Tongue (tissue), 2 donors: ENCODE results near the gene DGKH. TPM values are rescaled to one million over a fixed set of nuclear protein-coding genes. Genes with fewer than 3 reads are reported as not detected.
"Not testable (repeated sequence)": the region's sequence is repeated elsewhere in the genome, so short reads cannot be mapped to it uniquely, and the experiment has no call there.

Source experiments
- DNase-seq: peaks from one replicate; pipeline ENCODE4 v3.0.0-alpha.2; 2015
- total RNA-seq: library from RNA; depleted of rRNA; stranded (reverse); fragments of >200 nt; gene quantifications from one replicate; pipeline ENCODE4 v1.2.3, GENCODE V29; 2014

Gene DGKH
- total RNA-seq, 1 donor from 2014 or later = 18.4 TPM

DNA sequence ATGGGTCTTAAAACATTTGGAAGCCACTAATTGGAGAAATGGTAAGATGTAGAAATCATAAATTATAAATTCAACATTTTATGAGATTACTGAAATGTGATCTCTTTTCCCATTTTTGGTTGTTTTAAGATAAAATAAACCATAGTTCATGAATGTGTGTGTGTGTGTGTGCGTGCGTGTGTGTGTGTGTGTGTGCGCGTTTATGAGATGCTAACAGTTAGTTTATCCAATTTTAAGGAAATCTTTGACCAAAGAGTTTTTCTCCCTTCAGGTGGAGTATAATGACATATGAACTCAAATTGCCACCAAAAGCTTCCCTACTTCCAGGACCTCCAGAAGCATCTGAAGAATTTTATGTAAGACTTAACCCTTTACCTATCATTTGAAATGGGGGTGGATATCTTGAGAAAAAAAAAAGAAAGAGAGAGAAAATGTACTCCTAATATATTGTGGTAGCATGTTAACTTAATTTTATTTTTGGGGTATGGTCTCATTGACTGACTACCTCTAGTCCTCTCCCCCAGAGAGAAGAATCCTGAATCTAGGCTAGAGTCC, 125.4 kb downstream of the DGKH start:
- DNase-seq = no peak

DNA sequence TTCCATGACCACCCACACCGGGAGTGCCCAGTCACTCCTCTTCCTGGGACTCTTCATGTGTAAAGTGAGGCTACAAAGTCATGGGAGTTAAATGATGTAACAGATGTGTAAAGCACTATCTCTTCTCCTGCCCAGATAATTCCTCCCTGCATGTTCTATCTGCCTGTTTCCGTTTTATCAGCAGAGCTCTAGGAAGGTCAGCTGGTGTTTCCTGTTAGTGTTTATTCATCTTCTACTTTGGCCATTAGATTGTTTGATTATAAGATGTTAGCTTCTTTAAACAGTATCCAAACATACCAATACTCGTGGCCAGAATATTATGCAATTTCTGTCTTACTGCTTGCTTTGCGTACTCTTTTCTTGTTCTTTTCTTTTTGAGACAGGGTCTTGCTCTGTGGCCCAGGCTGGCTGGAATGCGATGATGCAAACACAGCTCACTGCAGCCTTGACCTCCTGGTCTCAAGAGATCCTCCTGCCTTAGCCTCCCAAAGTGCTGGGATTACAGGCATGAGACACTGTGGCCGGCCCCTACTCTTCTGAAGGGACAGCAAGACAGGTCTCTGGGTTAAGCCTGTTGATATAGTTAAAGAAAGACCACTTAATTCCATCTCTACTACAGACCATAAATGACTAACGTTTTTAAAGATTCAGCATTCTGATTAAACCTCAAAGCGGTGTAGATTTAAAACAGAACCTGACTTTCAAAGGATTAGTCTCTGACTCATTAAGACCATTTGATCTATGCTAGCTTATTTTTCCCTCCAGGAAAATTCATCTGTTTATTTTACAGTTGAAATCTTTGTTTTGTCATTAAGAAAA, 126.1 kb downstream of the DGKH start:
- no peak for DNase-seq

DNA sequence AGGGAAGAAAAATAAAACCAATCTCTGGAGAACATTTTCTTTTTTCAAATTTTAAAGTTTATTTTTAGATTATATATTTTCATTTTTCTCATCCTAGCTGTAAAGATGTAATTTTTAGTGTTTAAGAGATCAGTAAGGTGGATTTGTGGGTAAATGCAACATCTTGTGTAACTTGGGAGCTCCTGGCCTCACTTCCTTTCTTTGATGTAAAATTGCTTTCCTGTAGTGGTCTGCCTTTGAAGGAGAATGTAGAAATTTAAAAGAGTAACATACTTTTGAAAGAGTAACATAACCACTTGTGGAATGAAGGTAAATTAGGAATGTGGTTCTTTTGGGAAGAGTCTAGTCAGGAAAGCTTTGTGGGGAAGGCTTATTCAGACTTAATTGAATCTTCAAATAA, 127.8 kb downstream of the DGKH start:
- no peak for DNase-seq

DNA sequence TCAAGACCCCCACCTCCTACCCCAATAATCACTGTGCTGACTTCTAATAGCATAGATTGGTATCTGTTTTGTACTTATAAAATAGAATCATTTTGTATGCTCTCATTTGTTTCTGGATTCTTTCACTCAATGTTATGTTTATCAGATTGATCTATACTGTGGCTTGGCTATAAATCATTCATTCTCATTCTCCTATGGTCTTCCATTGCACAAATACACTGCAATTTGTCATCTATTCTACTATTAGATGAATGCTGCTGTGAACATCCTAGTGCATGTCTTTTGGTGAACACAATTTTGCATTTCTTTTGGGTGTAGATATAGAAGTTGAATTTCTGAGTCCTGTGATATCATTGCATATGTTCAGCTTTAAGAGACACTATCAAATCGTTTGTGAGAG, 128.7 kb downstream of the DGKH start:
- no peak for DNase-seq

DNA sequence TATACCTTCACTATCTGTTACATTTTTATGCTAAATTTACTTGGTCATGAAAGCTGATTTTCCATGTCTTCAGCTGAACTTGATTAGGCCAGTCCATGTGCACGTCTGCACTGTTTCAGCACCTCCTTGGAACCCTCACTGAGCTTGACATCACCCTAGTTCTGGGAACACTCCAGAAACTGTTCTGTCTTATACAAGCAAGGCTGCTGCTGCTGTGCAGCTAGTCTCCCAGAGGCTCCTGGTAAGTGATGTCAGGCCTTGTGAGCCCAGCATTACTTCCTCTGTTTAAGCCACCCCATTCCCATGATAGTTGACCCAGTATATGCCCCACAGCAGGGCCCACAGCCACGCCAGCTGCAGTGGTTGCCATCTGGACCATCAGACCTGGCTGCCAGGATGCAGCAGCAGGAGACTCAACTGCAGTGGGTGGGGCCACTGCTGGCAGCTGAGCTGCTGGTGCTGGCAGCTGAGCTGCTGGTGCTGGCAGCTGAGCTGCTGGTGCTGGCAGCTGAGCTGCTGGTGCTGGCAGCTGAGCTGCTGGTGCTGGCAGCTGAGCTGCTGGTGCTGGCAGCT, 133.0 kb downstream of the DGKH start:
- peak; percentile 38 for DNase-seq

DNA sequence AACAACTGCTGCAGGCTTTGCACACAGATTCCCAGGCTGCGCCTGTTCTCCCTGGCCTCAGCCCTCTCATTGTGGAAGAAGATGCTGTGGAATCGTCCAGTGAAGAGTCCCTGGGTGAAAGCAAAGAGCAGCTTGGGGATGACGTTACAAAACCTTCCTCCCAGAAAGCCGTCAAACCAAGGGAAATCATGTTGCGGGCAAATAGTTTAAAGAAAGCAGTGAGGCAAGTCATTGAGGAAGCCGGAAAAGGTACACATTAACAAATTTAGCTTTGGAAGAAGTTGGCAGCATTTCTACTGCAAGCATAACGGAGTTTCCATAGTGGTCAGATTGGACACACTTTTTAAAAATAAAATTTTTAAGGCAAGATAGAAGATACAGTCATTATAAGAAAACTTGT, 140.6 kb downstream of the DGKH start:
- no peak for DNase-seq

DNA sequence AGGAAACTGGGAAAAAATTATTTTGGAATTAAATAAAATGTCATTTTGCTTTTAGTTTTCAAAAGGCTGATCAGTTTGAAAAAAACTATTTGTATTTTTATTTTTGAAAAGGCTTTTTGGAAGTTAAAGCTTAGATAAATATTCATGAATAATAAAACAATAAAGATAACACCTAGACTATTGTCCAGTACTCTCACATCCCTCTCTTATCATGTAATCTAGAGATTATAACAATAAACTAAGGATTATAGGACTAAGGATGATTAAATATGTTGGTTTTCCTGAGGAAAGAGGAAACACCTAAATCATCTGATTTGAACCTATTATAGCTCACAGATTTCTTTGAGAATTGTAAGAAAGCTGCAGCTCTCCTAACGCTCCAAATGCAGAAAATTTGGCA, 142.1 kb downstream of the DGKH start:
- DNase-seq = no peak

DNA sequence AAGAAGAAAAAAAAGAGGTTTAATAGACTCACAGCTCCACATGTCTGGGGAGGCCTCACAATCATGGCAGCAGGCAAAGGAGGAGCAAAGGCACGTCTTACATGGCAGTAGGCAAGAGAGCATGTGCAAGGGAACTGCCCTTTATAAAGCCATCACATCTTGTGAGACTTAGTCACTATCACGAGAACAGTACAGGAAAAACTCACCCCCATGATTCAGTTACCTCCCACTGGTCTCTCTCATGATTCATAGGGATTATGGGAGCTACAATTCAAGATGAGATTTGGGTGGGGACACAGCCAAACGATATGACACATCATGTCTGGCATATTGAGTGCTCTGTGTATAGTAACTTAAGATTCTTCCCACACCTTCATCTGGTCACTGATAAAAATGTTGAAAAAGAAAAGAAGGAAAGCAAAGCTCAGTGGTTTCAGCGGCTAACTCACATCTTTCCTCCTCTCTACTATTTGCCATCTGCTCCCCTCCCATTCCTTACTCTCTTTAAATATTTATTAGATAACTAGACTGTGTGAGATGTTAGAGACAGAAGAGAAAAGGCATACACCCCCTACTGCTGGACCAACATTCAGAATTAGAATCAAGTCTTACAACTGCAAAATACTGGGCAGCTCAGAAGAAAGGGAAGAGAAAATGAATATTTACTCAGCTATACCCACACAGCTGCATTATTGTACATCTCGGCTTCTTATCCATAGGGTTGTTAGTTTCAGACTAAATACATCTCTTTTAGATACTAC, 163.4 kb downstream of the DGKH start:
- DNase-seq = no peak

DNA sequence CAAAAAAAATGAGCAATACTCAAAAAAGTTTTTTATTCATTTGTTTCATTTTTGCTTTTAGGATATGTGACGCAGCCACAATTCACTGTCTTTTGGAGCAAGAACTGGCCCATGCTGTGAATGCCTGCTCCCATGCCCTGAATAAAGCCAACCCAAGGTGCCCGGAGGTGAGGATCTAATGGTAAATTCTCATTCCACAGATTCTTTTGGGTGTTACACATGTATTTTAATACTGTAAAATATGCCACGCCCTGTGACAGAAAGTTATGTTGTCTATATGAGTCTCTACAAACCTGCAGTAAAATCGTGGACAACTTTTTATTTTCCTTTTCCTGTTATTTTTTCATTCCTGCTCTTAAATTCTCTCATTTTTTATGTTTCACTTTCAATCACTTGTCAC, 166.0 kb downstream of the DGKH start:
- DNase-seq = no peak

DNA sequence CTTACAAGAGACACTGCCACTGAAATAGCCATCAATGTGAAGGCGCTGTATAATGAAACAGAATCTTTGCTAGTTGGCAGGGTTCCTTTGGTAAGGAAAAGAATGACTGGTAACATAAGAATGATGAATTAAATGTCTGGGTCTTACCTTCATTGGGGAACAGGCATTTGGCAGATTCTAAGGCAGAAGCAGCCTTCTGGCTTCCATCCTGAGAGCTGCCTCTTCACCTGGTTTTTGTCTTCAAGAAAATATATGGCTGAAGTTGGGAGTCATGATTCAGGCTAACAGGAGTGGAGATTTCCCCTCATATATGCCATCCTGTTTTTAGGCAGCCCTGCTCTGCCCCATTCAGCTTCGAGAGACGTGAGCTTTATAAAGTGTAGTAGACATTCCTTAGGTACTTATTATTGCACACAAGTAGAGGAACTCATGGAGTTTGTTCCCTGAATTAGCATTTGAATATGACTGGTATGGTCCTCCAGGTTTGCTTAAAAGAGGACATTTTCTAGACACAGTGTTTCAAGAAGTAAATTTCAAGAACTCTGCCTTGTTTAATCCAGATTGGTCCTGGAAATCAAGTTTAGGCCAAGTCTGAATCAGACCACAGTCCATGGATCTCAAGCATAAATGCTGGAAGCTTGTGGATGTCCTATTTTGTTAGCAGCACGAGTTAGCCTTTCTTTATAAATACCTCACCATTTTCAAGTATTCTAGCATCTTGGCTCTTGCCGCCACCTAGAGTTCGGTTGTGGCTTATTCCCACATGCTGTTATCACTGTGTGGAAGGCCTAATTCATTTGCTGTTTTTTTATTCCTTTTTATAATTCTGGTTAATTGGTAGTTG, 167.4 kb downstream of the DGKH start:
- DNase-seq = peak; percentile 56

DNA sequence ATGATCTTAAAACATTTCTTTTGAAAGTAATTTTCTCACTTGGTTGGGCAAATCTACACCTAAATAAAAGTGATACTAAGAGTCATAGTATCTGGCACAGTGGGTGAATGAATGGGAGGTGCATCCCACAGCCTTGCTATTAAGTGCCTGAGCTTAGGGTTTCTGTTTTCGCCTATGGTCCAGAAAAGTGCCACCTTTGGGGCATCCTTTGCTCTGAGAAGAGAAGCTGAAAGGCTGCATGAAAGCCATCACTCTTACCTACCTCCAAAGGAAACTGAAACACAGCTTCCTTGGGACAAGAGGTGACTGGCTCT, 167.9 kb downstream of the DGKH start:
- DNase-seq = no peak

DNA sequence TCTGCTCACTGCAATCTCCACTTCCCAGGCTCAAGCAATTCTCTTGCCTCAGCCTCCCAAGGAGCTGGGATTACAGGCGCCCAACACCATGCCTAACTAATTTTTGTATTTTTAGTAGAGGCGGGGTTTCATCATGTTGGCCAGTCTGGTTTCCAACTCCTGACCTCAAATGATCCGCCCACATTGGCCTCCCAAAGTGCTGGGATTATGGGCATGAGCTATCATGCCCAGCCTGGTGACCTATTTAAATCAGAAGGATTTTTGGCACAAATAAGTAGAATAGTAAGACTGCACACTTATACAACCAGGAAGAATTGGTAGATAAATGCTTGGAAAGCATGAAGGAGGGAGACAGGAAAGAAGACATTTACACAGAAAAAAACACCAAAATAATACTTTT, 170.1 kb downstream of the DGKH start:
- no peak for DNase-seq

DNA sequence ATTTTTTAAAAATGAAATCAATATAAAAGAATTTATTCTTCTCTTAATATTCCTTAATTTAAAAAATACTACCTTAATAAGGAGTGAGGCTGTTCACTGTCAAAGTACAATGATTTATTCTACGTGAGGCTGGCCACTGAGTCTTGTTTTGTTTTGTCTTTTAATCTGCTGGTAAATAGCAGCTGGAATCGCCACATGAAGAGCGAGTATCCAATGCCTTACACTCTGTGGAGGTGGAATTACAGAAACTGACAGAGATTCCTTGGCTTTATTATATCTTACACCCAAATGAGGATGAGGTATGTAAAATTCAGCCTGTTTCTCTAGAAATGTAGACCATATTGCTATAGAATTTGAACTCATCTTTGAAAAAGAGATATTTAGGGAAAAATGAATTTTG, 170.6 kb downstream of the DGKH start:
- DNase-seq = no peak

DNA sequence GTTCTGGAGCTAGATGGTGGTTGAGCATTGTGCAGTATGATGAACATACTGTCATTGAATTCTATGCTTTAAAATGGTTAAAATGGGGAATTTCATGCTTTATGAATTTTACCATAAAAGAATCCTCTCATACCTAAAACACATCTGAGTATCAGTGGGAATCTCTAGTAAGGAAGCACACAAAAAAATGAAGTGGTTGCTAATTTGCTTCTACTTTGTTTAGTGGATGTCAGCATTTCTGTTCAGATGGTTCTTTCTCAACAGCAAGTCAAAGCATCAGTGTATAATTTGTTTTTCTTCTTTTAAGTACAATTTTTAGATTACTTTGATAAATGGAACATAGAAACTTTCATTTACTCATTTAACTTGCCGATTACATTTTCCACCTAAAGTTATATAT, 171.4 kb downstream of the DGKH start:
- no peak for DNase-seq

DNA sequence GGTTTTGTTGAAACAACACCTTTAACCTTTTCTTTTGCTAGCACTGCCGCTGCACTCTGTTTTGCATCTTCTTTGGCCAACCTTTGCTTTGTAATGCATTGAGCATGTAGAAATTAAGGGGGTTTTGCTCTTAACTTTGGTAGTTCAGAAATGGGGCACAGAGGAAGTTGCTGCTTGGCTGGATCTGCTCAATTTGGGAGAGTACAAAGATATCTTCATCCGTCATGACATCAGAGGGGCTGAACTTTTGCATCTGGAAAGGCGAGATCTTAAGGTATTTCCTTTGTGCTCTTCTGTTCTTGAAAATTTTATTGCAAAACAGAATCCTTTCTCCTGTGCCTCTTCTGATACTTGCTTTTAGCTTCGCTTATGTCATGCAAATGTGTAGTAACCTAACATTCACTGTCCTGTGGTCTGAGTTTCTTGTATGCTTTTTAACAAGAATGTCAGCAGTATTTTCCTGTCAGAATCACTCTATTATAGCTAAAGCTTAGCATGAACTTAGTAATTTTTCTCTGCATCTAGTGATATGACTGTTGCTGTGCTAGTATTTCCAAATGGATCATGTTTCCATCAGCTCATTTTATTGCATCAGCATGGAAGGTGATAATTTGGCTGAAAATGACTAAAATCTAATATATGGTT, 172.8 kb downstream of the DGKH start:
- DNase-seq = no peak

DNA sequence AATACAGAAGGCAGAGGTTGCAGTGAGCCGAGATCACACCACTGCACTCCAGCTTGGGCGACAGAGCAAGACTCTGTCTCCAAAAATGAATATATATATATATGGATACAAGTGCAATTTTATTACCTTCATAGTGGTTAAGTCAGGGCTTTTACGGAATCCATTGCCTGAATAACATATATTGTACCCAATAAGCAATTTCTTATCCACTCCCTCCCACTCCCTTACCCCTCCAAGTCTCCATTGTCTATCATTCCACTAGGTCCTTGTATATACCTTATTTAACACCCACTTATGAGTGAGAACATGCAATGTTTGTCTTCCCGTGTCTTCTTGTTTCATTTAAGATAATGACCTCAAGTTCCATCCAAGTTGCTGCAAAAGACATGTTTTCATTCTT, 175.2 kb downstream of the DGKH start:
- DNase-seq = no peak

DNA sequence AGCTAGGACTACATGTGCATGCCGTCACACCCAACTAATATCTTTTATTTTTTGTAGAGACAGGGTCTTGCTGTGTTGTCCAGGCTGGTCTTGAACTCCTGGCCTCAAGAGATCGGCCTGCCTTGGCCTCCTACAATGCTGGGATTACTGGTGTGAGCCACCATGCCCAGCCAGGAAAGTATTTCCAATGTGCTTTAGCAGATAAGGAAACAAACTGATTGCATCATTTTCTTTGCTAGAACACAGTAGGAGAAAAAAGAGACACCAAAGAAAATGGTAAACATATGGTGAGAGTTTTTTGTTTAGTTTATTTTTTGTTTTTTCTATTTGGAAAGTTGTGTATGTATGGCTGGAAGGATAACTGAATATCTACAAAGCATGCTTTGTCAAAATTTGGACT, 176.6 kb downstream of the DGKH start:
- no peak for DNase-seq

DNA sequence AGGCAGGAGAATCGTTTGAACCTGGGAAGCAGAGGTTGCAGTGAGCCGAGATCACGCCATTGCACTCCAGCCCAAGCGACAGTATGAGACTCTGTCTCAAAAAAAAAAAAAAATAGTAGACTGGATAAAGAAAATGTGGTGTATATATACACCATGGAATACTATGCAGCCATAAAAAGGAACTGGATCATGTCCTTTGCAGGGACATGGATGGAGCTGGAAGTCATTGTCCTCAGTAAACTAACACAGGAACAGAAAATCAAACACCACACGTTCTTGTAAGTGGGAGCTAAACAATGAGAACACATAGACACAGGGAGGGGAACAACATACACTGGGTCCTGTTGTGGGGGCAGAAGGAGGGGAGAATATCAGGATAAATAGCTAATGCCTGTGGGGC, 178.3 kb downstream of the DGKH start:
- DNase-seq = not testable (repeated sequence)

DNA sequence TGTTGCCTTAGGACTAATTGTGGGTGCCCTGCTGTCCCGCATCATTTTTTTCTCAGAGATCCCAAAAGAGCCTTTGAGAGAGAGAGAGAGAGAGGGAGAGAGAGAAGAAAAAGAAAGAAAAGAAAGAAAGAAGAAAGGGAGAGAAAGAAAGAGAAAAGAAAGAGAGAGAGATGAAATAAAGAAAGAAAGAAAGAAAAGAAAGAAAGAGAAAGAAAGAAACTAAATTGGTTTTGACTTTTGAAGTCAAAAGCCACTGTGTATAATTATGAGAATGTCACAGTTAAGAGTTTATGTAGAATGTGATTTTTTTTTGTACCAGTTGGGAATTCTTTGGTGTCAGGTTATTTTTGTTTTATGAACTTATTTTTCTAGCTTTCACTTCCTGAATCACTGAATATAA, 180.1 kb downstream of the DGKH start:
- DNase-seq = no peak

DNA sequence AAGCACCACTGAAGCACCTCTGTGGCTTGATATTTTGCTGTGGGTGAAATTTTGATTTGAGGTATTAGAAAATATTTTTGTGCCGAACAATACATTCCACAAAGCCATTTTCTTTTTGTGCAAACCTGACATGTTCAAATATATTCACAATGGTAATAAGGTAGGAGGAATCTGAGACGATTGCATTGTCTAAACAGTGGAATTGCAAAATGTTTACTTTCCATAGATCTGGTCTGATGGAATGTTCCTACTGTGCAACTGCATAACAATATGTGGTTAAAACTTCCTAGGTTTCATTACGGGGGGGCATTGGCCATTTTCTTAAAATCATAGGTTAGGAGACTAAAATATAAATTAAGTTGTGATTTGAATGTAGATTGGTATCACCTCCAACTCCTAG, 180.8 kb downstream of the DGKH start:
- DNase-seq = no peak

DNA sequence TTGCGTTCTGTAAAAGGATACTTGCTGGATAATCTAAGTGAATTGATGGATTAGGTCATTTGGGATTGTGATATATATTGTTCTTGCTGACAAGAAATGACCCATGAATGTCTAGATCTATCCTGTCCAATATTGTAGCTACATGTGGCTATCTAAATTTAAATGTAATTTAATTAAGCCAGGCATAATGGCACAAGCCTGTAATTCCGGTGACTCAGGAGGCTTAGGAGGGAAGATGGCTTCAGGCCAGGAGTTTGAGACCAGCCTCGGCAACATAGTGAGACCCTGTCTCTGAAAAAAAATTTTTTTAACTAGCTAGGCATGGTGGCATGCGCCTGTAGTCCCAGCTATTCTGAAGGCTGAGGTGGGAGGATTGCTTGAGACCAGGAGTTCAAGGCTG, 184.2 kb downstream of the DGKH start:
- DNase-seq = no peak

DNA sequence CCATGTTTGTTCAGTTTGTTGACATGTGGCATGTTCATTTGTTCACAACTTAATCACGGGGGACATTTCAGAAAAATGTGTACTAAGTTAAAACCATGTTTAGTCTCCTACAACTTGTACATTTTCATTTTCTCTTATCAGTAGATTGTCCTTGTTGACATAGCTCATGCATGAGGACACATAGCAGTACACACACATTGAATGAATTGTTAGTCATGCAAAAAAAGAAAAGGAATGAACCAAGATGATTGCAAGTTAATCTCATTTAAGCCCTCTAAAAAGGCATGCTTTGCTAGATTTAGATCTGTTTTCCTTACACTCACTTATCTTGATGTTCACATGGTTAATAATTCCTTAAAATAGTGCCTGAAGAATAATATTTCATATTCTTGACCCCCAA, 185.3 kb downstream of the DGKH start:
- no peak for DNase-seq
